GM12873 (cell line): ENCODE results near the gene RASGRF1.

Source experiments
- TF ChIP-seq, protein P1 (sequence below): IDR thresholded peaks from 2 replicates; pipeline ENCODE4 v1.5.1; 2012; ENCODE audit warnings: low read depth, mild to moderate bottlenecking, moderate library complexity, low read length, control low read depth; ENCODE audit not compliant: insufficient read depth; ENCODE audit errors: missing control alignments

RASGRF1 gene

DNA sequence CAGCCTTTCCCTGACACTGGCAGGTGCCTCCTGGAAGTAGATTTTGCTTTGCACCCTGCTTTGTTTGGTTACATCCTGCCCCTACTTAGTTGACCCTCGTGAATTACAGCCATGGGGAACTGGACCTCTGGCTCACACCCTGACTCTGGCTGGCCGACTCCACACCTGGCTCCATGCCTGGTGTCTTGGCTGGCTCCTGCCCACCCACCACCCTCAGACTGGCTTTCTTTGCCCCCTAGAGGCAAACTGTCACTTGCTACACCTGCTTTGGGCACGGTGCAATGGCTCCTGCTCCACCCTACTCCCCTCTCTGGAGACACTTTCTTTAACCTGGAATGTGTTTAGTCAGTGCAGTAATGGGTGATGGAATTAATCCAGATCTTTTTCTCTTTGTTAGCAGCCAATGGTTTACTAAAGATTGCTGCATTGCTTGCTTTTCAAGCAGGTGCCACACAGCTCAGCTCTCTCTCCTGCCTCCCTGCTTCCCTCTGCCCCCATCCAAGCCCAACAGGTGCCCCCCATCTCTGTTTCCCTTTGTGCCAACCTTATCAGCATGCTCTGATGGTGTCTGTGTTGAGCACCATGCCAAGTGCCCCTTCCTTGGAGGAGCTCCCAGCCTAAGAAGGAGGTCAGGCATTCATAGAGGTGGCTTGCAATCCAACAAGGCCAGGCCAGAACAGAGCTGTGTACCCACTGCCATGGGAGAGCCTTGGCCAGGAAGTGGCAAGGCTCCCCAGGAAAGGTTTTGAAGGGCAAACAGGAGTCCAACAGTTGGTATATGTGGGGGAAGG lies 38.4 kb downstream of the RASGRF1 start:
- TF ChIP-seq, protein P1, sequence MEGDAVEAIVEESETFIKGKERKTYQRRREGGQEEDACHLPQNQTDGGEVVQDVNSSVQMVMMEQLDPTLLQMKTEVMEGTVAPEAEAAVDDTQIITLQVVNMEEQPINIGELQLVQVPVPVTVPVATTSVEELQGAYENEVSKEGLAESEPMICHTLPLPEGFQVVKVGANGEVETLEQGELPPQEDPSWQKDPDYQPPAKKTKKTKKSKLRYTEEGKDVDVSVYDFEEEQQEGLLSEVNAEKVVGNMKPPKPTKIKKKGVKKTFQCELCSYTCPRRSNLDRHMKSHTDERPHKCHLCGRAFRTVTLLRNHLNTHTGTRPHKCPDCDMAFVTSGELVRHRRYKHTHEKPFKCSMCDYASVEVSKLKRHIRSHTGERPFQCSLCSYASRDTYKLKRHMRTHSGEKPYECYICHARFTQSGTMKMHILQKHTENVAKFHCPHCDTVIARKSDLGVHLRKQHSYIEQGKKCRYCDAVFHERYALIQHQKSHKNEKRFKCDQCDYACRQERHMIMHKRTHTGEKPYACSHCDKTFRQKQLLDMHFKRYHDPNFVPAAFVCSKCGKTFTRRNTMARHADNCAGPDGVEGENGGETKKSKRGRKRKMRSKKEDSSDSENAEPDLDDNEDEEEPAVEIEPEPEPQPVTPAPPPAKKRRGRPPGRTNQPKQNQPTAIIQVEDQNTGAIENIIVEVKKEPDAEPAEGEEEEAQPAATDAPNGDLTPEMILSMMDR = no peak

DNA sequence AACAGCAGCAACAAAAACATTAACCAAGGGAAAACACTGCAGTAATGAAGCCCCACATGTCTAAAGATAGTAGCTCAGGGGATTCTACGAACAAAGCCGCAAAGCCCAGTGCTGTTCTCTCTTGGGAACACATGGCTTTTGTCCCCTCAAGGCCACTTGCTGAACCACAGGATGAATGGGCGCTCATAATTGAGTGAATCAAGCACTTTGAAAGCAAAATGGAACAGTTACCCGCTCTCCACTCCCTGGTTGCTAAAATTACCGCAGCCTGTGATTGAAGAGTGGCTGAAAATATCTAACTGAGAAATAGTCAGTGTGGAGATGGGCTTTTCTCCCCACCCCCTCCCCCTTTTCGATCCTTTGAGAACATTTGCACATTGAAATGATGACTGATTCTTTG lies 39.6 kb downstream of the RASGRF1 start:
- TF ChIP-seq, protein P1 = no peak

DNA sequence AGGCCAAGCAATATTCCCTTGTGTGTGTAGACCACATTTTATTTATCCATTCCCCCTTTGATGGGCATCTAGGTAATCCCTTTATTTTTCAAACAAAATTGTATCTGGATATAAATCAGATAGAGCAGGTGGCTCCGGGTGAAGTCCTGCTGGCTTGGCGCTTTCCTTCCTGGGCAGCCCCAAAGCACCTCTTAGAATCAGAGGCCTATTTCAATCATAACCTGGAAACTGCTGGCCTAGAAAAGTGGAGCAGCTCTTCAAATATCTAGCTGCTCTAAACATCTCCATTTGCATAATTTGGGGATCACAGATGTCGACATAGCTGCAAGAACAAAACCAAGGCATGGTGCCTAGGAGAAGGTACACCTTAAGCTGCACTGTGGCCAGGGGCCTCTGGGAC lies 40.2 kb downstream of the RASGRF1 start:
- TF ChIP-seq, protein P1 = no peak

DNA sequence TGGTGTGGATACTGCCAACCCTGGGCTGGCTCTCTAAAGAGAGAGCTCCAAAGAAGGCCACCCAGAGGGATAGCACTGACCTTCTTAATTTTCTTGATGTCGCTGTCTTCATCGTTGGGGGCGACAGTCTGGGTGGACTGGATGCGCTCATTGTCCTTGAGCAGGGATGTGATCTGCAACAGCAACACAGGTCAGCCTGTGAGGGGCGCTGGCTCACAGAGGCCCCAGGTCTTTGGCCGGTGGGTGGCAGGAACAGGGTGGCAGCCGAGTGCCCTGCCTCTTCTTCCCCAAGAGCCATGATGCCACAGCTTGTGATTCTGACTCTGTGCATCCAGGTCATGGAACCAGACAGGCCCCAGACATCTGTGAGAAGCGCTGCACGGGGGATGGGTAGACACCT lies 41.2 kb downstream of the RASGRF1 start:
- TF ChIP-seq, protein P1 = no peak

DNA sequence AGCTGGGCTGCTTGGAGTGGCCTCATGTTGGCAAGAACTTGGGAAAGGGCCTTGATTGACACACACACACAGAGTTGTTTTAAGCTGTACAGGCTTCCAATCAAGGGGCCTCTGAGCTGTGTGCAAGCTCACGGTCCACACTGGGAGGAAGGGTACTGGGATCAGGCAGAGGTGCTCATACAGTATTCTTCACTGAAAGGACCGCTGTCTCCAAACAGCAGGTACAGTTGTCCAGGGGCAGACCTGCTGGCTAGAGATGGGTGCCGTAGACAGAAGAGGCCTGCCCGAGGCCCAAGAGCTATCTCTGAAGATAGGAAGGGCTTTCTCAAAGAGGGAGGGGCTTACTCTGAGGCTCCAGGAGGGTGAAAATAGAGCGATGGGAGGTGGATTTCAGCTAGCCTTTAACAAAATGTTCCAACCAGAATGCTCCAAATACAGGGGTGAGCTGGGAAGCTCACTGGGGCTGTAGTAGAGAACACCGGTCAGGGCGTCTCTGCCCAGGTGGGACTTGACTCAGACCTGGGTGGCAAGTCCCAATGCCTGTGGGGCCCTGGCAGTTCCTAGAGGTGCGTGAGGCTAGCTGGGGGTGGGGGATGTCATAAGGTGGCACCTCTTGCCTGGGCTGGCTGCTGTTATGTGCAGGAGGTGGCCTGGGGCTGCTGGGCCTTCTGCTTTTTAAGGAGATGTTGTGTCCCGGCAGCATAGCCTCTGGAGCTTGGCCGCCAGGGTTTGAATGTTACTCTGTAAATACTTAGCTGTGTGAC lies 42.7 kb downstream of the RASGRF1 start:
- TF ChIP-seq, protein P1 = no peak

DNA sequence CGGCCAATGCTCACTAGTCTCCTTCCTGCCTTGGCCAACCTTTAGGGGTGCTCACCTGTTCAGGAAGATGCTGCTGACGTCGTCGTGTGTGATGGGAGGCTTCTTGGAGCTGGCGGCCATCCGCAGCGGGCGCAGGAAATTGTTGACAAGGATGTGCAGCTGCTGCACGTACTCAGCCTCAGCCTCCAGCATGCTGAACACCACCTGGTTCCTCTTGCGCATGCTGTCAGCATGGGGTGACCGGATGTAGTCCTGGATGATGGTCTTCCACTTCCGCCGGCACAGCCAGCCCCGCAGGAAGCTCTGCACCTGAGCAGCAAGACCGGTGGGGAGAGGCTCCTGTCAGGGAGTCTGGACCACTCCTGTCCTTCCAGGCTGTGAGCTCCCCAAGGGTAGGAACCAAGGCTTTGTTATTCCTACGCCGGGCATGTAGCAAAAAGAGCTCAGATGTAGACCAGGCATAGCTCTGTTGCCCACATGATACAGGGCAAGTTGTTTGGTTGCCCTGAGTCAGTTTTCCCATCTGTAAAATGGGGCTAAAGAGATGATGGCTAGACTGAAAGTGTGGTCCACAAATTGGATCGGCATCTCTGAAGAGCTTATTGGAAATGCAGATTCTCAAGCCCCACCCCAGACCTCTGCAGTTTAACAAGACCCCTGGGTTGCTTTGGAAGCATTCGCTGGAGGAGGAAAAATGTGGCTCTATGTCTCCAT lies 43.7 kb downstream of the RASGRF1 start:
- TF ChIP-seq, protein P1 = no peak

DNA sequence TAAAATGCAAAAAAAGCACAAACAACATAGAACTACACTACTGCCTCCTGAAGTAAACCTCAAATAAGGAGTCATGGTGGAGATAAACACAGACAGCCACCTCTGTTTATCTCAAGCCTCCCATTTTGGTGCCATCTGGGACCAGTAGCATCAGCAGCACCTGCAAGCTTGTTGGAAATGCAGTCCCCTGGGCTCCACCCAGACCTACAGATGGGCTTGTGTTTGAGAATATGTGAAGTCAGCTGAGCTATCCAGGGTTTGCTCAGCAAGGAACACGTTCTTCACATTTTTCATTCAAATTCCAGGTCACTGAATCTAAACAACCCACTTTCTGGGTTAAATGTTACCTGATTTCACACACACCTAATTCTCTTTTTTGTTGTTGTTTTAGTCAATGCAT lies 45.5 kb downstream of the RASGRF1 start:
- TF ChIP-seq, protein P1 = no peak
